IPS-18a (cell line): ENCODE results near the gene SLC35E2B.
"Not testable (repeated sequence)": the region's sequence is repeated elsewhere in the genome, so short reads cannot be mapped to it uniquely, and the experiment has no call there.

Source experiments
- H3K27ac ChIP-seq: one replicate; pipeline ENCODE4 v1.5.1; 2013; ENCODE audit warnings: low read length
- H3K27me3 ChIP-seq: one replicate; pipeline ENCODE4 v1.6.1; 2013; ENCODE audit warnings: mild to moderate bottlenecking, low read length; ENCODE audit not compliant: control insufficient read depth, insufficient read depth
- H3K36me3 ChIP-seq: one replicate; pipeline ENCODE4 v1.6.1; 2013; ENCODE audit warnings: low read depth, low read length; ENCODE audit not compliant: control insufficient read depth
- H3K4me1 ChIP-seq: one replicate; pipeline ENCODE4 v1.6.1; 2013; ENCODE audit warnings: low read depth, low read length; ENCODE audit not compliant: control insufficient read depth
- H3K4me3 ChIP-seq: one replicate; pipeline ENCODE4 v1.5.1; 2013; ENCODE audit warnings: low read length
- H3K9ac ChIP-seq: one replicate; pipeline ENCODE4 v1.6.1; 2013; ENCODE audit warnings: mild to moderate bottlenecking, low read length, moderate library complexity
- H3K9me3 ChIP-seq: one replicate; pipeline ENCODE4 v1.6.1; 2013; ENCODE audit warnings: low read depth, low read length; ENCODE audit not compliant: control insufficient read depth

SLC35E2B gene

DNA sequence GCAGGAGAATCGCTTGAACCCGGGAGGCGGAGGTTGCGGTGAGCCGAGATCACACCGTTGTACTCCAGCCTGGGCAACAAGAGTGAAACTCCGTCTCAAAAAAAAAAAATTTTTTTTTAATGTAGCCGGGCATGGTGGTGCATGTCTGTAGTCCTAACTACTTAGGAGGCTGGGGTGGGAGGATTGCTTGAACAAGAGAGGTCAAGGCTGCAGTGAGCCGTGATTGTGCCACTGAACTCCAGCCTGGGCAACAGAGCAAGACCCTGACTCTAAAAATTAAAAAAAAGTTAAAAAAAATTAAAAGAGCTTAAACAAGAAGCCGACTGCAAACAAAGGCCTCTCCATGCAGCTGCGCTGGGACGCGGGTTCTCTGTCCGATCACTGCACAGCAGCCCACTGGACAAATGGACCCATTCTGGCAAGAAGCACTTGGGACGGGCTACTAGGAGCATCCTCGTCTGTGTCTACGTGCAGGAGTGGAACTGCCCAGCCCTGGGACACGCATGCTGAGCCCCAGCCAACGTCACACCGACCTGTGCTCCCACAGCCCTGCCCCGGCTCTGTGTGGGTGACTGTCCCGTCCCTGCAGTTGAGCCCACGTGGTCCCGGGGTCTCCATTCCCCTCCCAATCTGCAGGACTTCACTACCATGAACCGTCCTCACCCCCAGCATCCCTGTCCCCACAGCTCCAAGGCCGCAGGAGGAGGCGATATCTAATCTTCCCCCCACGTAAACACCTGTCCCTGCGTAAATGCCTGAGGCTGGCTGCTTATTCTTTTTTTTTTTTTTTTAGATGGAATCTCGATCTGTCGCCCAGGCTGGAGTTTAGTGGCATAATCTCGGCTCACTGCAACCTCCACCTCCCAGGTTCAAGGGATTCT lies 12.3 kb downstream of the SLC35E2B start:
- Histone ChIP-seq H3K27me3 (no peaks in the 10 kb centered on the region), H3K4me1 (no peaks in the 10 kb centered on the region), H3K27ac (no peak overlapping the region), H3K4me3 (no peak overlapping the region), H3K9ac (no peak overlapping the region), H3K9me3 (no peaks in the 10 kb centered on the region), H3K36me3 (peaks cover under 1% of the 10 kb centered on the region)

DNA sequence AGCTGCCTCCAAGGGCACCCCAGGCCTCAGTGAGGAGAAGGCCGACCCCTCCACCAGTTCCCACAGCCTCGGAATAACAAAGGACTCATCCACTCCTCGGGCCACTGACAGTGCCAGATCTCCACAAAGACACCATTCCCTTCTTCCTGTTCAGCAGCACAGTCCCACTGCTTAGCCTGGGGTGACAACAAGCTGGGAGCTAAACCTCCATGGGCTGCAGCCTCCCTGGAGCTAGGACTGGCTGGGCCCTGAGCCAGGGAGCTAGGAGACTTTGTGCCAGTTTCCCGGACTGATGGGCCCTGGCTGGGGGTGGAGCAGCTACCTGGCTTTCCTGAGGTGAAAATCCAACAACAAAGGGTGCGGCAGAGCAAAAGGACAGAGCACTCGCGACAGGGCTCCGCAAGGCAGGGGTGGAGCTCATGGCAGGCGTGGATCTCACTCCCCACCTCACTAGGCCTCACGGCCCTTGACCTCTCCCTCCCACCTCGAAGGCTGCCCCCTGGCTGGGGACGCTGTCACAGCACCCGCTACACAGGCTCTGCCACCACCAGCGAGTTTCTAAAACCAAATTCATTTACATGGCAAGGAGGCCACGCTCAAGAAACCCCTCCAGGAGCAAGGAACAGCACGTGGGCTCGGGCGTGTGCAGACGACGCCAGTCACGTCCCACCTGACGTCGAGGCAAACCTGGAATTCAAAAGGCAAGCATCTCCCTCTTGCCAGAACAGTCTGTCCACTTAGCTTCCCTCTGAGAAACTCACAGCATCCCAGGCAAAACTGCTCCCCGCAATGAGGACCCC lies 13.8 kb downstream of the SLC35E2B start:
- H3K27me3 ChIP-seq: no peaks in the 10 kb centered on the region
- no peak overlapping the region for H3K27ac ChIP-seq
- no peaks in the 10 kb centered on the region for H3K36me3 ChIP-seq
- H3K4me1 ChIP-seq: no peaks in the 10 kb centered on the region
- no peak overlapping the region for H3K9ac ChIP-seq
- H3K4me3 ChIP-seq: no peak overlapping the region
- H3K9me3 ChIP-seq: no peaks in the 10 kb centered on the region

DNA sequence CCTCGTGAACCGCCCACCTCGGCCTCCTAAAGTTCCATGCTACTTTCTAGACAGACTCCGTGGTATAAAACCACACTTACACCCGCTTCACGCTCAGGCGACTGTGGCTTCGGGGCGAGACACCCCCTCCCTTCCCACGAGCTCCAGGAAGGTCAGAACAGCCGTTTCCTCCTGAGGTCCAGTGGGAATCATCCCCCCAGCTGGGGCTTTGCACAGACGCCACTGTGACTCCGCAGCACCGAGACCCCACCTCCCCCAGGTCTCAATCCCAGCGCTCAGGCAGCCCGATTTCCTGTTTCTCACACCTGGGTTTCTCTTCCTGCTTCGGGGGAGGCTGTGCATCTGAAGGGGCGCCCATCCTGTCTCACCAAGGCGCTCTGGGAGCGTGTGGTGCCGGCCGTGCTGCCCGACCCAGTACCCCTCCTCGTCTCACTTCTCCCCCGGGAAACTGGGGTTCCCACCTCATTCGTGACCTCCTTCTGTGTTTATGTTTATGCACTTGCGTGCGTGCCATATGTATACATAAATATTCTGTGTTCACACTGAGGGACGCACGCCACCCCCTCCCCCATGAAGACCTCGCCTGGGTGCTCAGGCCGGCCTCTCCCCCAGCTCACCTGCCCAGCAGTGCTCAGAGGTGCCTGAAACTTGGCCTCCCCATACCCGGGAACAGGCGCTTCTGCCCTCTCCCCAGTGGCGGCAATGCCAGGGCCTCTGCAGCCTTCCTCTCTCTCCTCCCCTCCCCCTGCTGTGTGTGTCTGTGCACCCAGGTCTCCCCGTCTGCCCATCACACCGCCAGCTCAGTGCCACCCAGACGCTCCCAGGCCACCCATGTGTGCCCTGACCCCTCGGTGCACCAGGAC lies 14.6 kb downstream of the SLC35E2B start:
- no peak overlapping the region for H3K27ac ChIP-seq
- H3K4me1 ChIP-seq: no peaks in the 10 kb centered on the region
- no peaks in the 10 kb centered on the region for H3K36me3 ChIP-seq
- no peaks in the 10 kb centered on the region for H3K9me3 ChIP-seq
- no peak overlapping the region for H3K4me3 ChIP-seq
- H3K9ac ChIP-seq: no peak overlapping the region
- no peaks in the 10 kb centered on the region for H3K27me3 ChIP-seq

DNA sequence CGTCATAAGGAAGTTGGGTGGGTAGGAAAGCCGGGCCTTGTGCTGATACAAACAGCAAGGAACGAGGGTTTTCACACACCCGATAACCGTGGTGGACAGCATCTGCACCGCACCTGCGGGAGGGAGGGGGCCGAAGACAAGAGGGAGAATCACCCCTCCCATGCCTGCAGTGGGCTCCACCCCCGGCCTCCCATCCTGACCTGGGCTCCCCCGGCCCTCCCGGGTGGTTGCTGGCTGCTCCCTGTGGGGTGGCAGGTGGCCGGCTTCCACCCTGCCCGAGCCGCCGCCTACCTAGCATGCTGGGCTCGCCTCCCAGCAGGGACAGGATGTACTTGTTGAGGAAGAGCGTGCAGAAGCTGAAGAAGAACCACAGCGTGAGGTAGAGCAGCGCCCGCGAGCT lies 16.5 kb downstream of the SLC35E2B start:
- not testable (repeated sequence) for H3K36me3 ChIP-seq, H3K27ac ChIP-seq, H3K4me3 ChIP-seq, H3K27me3 ChIP-seq, H3K9me3 ChIP-seq, H3K4me1 ChIP-seq, H3K9ac ChIP-seq

DNA sequence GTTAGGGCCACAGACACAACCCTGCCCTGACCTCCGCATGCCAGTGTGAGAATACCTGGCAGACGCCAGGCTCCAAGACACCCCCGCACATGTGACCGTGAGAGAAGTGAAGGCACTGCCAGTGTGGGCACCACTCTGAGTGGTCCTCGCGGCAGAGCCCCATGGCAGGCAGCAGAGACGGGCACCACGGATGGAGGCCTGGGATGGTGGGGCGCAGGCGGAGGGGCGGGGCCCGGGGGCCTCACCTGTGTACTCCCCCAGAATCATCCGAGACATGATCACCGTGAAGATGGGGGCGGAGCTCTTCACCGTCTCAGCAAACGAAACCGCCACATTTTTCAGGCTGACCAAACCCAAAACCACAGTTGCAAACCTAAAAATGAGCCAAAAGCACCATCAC lies 17.4 kb downstream of the SLC35E2B start:
- H3K36me3 ChIP-seq, H3K4me3 ChIP-seq, H3K27ac ChIP-seq, H3K27me3 ChIP-seq, H3K9ac ChIP-seq, H3K9me3 ChIP-seq, H3K4me1 ChIP-seq: not testable (repeated sequence)

DNA sequence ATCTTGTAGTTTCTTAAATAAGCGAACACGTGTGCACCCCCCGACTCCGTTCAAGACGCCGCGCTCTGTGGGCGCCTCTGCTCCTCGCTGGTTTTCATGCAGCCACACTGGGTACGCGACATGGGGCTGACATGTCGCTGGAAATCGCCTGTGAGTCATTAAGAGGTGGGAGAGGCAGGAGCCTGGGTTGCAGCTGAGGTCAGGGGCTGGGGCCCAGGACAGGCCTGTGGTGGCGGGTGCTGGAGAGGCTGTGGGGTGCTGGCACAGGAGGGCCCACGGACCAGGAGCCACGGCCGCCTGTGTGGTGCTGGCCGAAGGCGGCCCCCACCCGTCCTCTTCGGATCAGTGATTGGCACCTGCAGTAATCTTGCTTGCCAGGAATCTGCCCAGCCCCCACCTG lies 17.8 kb downstream of the SLC35E2B start:
- not testable (repeated sequence) for H3K27ac ChIP-seq, H3K4me1 ChIP-seq, H3K9me3 ChIP-seq

DNA sequence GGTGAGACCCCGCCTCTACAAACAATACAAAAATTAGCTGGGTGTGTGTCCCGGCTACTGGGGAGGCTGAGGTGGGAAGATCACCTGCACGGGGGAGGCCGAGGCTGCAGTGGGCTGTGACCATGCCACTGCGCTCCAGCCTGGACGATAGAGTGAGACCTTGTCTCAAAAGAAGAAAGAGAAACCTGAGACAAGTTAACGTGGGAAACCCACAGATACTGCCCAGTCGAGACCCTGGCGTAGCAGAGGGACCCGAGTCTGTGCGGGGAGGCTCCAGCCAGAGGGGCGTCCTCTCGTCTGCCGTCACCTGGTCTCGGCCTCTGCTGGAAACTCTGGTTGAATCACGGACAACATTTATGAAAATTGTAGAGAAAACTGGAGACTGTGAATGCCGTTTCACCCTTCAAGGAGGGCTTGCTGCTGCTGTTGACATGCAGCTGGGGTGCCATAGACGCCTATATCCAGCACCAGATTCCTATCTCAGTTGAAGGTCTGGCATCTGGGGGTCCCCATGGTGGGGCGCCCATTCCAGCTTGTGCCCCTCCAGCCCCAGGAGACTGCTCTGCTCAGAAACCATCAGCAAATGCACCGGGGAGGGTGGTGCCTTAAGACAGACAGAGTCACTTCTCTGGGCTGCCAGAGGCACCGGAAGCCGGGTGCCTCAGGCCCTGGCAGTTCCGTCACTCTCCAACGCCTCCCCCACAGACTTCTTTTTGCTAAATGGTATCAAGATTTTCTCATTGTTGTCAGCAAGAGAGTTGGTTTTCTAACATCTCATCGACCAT lies 20.2 kb downstream of the SLC35E2B start:
- Histone ChIP-seq H3K36me3 (peaks cover 3% of the 10 kb centered on the region), H3K27ac (no peak overlapping the region), H3K9ac (no peak overlapping the region), H3K27me3 (no peaks in the 10 kb centered on the region), H3K9me3 (no peaks in the 10 kb centered on the region), H3K4me3 (no peak overlapping the region), H3K4me1 (no peaks in the 10 kb centered on the region)

More for the DNA sequence above, 17.8 kb downstream of the SLC35E2B start:
- not testable (repeated sequence) for H3K9ac ChIP-seq, H3K36me3 ChIP-seq, H3K27me3 ChIP-seq, H3K4me3 ChIP-seq

DNA sequence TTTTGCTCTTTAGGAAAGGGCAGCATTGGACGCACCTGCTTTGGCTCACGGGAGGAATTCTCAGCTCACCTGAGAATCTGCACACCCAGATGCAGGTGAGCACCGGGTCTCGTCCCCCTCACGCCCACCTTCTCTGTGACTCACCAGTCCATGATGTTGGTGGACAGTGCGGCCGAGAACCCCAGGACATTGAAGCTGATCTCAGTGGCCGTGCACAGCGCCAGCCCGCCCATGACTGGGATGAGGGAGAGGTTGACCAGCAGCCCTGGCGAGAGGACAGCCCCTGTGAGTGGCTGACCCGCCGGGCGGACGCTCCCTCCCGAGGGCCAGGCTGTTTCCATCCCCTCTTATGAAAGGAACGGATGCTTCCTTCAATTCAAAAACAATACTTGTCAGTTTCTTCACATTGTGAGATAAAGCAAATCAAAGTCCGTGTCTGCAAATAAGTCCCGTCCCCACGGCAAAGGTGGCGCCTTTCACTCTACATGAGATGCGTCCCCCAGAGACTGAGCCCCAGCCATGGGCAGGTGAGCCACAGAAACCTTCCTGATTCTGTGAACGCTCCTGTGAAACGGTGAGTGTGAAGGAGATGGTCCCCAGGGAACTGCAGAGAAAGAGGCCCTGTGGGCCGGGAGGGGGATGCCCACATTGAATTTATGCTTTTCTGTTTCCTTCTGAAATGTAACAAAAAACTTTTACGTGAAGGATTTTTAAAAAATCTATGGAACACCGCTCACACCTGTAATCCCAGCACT lies 21.1 kb downstream of the SLC35E2B start:
- Histone ChIP-seq H3K4me1 (no peaks in the 10 kb centered on the region), H3K27me3 (no peaks in the 10 kb centered on the region), H3K27ac (no peak overlapping the region), H3K36me3 (peaks cover 3% of the 10 kb centered on the region), H3K9me3 (no peaks in the 10 kb centered on the region), H3K9ac (no peak overlapping the region), H3K4me3 (no peak overlapping the region)

DNA sequence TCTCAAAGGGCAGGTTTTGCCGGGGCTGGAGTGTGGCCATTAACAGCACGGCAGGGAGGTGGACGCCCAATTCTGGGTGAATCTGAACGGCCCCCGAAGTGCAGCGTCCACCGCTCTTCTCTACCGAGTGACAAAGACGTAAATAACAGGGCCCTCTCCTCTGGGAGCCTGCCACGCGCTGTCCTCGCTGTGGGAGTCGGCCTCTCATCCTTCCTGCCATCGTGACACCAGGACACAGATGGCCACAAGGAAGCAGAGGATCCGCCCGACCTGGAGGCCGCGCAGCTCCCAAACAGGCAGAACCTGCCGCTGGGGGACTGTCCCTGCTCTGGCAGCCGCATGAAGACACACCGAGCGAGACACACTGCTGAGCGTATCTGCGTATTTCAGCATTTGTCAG lies 21.7 kb downstream of the SLC35E2B start:
- Histone ChIP-seq H3K4me3 (no peak overlapping the region), H3K27ac (no peak overlapping the region), H3K4me1 (no peaks in the 10 kb centered on the region), H3K9ac (no peak overlapping the region), H3K36me3 (peaks cover 3% of the 10 kb centered on the region), H3K27me3 (no peaks in the 10 kb centered on the region), H3K9me3 (no peaks in the 10 kb centered on the region)
